Ovary (tissue), 3 donors: ENCODE results near the gene PLCB1.

Source experiments
- CTCF ChIP-seq, 3 donors: fragments of 450-650 bp in 2 of 3; fragments of 200-600 bp in 1 of 3; IDR thresholded peaks; one replicate each; pipeline versions ENCODE4 v1.5.1 to v1.8.0; 2016 to 2022; ENCODE audit warnings: antibody characterized with exemption in 3 of 3, mild to moderate bottlenecking in 1 of 3
- EP300 ChIP-seq: sonication (generic); formaldehyde crosslinking; IDR thresholded peaks from one replicate; pipeline ENCODE4 v1.6.1; 2017; ENCODE audit warnings: antibody characterized with exemption
- donor health status: DM: no; HTN: no; CAD: no.

- TF ChIP-seq CTCF (IDR thresholded peaks at IDR 0.05) (no peak), EP300 (no peak)
These were observed 592.8 kb downstream of the PLCB1 start for GRCh38 chr20:8724884-8725283.
